GM12873 (cell line): Measurements from ENCODE around the gene CTSD.

ENCODE experiments used
- CTCF ChIP-seq: IDR thresholded peaks from 2 replicates; pipeline ENCODE4 v1.5.1; 2012; ENCODE audit warnings: low read depth, mild to moderate bottlenecking, moderate library complexity, low read length, control low read depth; ENCODE audit not compliant: insufficient read depth; ENCODE audit errors: missing control alignments

CTSD gene

GRCh38 chr11:1763796-1764661 is at the start of gene CTSD:
TSS of gene CTSD (minus strand) at chr11:1763927. CDS start at chr11:1763859, 68 bp downstream.
- no peak for TF ChIP-seq CTCF

GRCh38 chr11:1812801-1813200 is 49.1 kb upstream of the CTSD start:
- TF ChIP-seq CTCF: no peak

GRCh38 chr11:1812274-1812673 is 48.5 kb upstream of the CTSD start:
- no peak for TF ChIP-seq CTCF

- no peak for TF ChIP-seq CTCF
Observed at GRCh38 chr11:1810761-1811160, 47.0 kb upstream of the CTSD start.

GRCh38 chr11:1807264-1807995 is 43.7 kb upstream of the CTSD start:
- no peak for TF ChIP-seq CTCF

- no peak for TF ChIP-seq CTCF
Observed at GRCh38 chr11:1805525-1805924, 41.8 kb upstream of the CTSD start.

- TF ChIP-seq CTCF: no peak
Observed at GRCh38 chr11:1803246-1803645, 39.5 kb upstream of the CTSD start.
